Measurements from ENCODE around the gene ARL11.
"Not testable (repeated sequence)": the region's sequence is repeated elsewhere in the genome, so short reads cannot be mapped to it uniquely, and the experiment has no call there.

Gene ARL11

DNA sequence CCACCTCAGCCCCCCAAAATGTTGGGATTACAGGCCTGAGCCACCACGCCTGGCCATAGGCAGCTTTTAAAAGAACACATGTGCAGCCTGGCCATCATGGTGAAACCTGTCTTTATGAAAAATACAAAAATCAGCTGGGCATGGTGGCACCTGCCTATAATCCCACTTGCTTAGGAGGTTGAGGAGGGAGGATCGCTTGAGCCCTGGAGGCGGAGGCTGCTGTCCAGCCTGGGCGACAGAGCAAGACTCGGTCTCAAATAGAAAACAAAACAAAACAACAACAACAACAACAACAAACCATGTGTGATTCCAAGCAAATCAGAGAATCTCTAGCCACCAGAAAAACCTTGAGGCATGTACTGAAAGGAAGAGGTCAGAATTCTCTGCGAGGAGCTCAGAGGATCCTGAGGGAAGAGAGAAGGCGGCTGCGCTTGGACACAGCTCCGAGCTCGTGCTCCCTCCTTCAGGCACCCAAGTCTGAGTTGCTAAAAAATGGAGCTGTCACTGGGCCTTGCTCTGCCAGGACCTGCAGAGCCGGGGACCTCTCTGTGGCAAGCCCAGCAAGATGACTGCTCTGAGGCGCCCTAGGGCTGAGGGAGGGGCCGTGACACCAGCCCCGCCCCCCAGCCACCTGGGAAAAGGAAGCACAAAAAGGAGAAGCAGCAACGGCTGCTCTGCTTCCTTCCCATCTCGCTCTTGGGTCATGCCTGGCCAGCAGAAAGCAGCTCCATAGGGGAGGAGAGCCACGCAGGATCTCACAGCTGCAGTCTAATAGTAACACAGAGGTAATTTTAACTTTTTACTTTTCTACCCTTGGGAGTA, at the start of gene ARL11:
TSS of gene ARL11 (plus strand) at position 677 of the 822 bp plus-strand sequence. CDS start 1,941 bp downstream, outside the sequence.
- Mint-ChIP-seq H3K4me1 (peaks cover 15 to 40% of the 10 kb centered on the region in 2 donors), H3K27me3 (no peaks in the 10 kb centered on the region), H3K36me3 (peaks cover 16 to 23% of the 10 kb centered on the region in 2 donors), H3K9me3 (no peaks in the 10 kb centered on the region), H3K4me3 (peak within 1 kb of the TSS; percentile 93 to 99), H3K27ac (peak within 1 kb of the TSS; percentile 98)
- DNase-seq: peak; percentile 83
- ATAC-seq (replicated peaks): peak; percentile 98 to 99

DNA sequence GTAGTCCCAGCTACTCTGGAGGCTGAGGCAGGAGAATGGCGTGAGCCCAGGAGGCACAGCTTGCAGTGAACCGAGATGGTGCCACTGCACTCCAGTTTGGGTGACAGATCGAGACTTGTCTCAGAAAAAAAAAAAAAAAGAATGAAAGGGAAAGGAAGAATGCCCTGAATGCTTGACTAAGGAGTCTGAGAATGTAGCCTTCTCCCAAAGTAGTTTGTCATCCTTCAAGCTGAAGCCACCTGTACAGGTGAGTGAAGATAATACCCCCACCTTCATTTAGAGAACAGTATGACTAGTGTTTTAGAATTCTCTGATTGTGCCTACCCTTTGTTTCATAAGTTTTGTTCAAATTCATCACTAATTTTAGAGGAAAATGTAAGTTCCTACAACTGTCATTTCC, 48.8 kb upstream of the ARL11 start:
- ATAC-seq (replicated peaks) (no peak), DNase-seq (no peak)
- H3K27ac Mint-ChIP-seq: no peak overlapping the region
- H3K27me3 Mint-ChIP-seq: no peaks in the 10 kb centered on the region
- H3K4me1 Mint-ChIP-seq: peaks cover 14 to 45% of the 10 kb centered on the region in 2 donors
- no peak overlapping the region for H3K4me3 Mint-ChIP-seq
- H3K36me3 Mint-ChIP-seq: peaks cover 22 to 44% of the 10 kb centered on the region in 2 donors
- H3K9me3 Mint-ChIP-seq: no peaks in the 10 kb centered on the region

DNA sequence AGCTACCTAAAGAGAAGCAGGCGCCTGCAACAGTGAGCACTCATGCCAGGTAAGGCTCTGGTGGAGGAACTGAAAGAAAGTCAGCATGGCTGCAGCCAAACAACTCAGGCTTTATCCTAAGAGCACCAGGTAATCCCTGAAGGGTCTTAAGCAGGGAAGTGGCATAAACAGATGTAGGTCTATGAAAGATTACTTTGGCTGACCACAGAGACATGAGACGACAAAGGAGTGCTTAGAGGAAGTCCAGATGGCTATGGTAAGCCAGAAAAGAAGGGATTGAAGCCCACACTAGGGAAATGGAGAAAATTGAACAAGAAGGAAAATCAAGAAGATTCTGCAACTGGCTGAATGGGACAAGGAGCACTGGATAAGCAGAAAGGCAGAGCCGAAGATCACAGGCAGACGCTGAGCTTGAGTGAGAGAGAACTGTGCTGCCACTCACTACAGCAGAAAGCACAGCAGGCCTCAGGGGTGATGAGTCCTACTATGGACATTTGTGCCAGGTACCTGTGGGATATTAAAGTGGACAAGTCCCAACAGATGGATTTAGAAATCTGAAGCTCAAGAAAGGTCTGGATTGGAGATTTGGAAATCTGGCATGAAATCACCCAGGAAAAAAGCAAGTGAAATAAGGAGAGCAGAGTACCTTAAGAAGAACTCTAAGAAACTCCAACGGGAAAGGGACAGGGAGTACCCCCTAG, 47.2 kb upstream of the ARL11 start:
- Mint-ChIP-seq H3K4me3 (no peak overlapping the region), H3K36me3 (peaks cover 19 to 35% of the 10 kb centered on the region in 2 donors), H3K4me1 (peaks cover 14 to 37% of the 10 kb centered on the region in 2 donors), H3K27me3 (no peaks in the 10 kb centered on the region), H3K27ac (peak overlapping the region; percentile 49), H3K9me3 (no peaks in the 10 kb centered on the region)
- no peak for ATAC-seq (replicated peaks)
- DNase-seq: no peak

DNA sequence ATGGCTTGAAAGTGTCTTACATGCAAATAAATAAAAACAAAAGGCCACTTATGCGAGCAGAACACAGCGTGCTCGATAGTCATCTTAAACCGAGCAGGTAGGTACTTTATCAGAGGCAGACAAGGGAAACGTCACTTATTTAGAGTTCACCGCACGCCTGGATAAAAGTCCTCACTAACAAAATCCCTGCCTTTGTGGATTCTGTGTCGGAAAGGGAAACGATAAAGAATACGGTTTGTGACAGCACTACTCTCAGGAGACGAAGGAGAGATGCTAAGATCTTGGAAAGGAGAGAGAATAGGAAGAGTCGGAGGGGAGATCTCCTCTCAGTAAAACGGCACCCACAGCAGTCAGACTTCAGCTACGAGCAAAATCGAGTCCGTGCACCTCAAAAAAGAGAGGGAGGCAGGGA, 43.5 kb upstream of the ARL11 start:
- DNase-seq (no peak), ATAC-seq (replicated peaks) (peak; percentile 14 to 17)

DNA sequence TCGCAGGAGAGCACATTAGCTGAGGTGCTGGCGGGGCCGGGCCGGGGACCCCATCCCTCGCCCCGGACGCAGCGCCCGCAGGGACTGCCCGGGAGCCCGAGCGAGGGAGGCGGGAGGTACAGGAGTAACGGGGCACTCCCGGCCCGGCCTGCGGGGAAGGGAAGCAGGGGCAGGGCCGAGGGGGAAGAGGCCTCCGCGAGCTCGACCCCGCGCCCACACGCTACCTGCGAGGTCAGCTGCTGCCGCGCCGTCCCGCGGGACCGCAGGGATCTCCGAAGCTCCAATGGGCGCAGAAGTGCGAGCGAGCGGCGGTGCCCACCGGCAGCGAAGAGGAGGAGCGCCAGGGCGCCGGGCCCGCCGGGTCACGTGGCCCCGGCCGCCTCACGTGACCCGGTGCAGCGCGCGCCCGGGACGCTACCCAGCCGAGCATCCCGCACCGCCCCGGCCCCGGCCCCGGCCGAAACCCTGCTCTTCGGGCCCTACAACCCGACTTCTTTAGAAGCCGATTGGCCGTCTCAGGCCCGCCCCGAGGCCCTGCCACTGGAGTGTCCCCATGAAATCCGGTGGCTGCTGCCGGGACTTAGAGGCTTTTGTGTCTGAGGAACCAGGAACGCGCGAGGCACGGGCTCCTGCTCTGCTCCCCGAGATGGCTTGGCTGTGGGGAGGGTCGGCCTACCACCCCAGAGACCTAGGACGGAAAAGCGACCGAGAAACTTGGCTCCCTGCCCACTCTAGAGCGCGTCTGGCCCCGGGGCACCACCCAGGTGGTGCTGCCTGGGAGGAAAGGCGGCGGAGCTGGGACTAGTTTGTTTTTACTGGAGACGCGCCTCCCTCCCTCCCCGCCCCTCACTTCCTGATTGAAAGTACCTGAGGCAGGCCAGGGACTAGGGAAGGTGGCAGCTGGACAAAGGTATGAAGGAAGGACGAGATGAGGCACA, 42.8 kb upstream of the ARL11 start, which contains the start of gene RCBTB1:
TSS of gene RCBTB1 (minus strand) at position 339 of the 938 bp plus-strand sequence. CDS start 18,279 bp downstream, outside the sequence.
- peak within 1 kb of the TSS; percentile 93 to 99 for H3K4me3 Mint-ChIP-seq
- H3K27ac Mint-ChIP-seq: peak within 1 kb of the TSS; percentile 95
- no peaks in the 10 kb centered on the region for H3K9me3 Mint-ChIP-seq
- peaks cover 16 to 22% of the 10 kb centered on the region in 2 donors for H3K36me3 Mint-ChIP-seq
- H3K27me3 Mint-ChIP-seq: no peaks in the 10 kb centered on the region
- ATAC-seq (replicated peaks): peak; percentile 94 to 97
- peak; percentile 64 for DNase-seq
- H3K4me1 Mint-ChIP-seq: peaks cover 13 to 32% of the 10 kb centered on the region in 2 donors

More for the DNA sequence above, 43.5 kb upstream of the ARL11 start:
- peak overlapping the region; percentile 93 to 99 for H3K4me3 Mint-ChIP-seq
- H3K27me3 Mint-ChIP-seq: no peaks in the 10 kb centered on the region
- peaks cover 14 to 37% of the 10 kb centered on the region in 2 donors for H3K4me1 Mint-ChIP-seq
- H3K36me3 Mint-ChIP-seq: peaks cover 19 to 27% of the 10 kb centered on the region in 2 donors
- H3K9me3 Mint-ChIP-seq: no peaks in the 10 kb centered on the region
- peak overlapping the region; percentile 91 for H3K27ac Mint-ChIP-seq

DNA sequence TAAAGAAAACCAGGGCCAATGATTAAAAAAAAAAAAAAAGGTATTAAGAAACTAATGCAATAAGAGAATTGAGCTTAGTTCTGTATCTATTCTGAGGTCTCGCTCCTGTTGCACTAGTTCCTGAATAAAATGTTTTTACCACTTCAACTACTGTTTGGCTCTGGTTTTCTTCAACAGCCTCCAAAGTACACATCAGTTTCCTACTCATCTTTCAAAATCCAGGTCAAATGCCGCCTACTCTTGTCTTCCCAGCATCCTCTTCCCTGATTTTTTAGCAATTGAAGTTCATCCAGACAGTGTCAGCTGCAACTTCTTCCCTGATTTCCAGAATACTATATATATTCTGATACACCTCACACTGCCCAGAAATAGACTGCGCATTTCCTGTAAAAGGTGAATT, 41.6 kb upstream of the ARL11 start:
- Mint-ChIP-seq H3K9me3 (no peaks in the 10 kb centered on the region), H3K4me1 (peaks cover 3 to 19% of the 10 kb centered on the region in 2 donors), H3K4me3 (peak overlapping the region; percentile 93 to 99), H3K27me3 (no peaks in the 10 kb centered on the region), H3K36me3 (peaks cover 9 to 13% of the 10 kb centered on the region in 2 donors), H3K27ac (no peak overlapping the region)
- DNase-seq (no peak), ATAC-seq (replicated peaks) (no peak)

DNA sequence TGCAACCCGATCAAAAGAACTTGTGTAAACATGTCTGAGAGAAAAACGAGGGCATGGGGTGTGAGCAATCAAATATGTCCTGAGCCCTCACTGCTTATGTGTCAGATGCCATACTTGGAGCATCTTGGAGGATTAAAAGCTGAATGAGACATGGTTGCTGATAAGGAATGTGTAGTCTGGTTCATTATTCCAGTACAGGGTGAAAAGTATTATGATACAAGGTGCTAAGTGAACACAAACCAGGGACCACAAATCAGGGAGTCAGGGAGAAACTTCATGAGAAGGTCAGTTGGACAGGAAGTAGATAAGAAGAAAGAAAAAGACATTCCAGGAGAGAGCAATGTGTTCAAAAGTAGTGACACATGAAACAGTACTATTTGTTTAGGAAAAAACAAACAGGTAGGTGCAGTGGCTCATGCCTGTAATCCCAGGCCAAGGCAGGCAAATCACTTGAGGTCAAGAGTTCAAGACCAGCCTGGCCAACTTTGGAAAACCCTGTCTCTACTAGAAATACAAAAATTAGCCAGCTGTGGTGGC, 40.9 kb upstream of the ARL11 start:
- Mint-ChIP-seq H3K27ac (no peak overlapping the region), H3K4me1 (peaks cover 0 to 17% of the 10 kb centered on the region in 2 donors), H3K4me3 (no peak overlapping the region), H3K27me3 (no peaks in the 10 kb centered on the region), H3K36me3 (peaks cover 6 to 10% of the 10 kb centered on the region in 2 donors), H3K9me3 (no peaks in the 10 kb centered on the region)
- ATAC-seq (replicated peaks) (no peak), DNase-seq (no peak)

DNA sequence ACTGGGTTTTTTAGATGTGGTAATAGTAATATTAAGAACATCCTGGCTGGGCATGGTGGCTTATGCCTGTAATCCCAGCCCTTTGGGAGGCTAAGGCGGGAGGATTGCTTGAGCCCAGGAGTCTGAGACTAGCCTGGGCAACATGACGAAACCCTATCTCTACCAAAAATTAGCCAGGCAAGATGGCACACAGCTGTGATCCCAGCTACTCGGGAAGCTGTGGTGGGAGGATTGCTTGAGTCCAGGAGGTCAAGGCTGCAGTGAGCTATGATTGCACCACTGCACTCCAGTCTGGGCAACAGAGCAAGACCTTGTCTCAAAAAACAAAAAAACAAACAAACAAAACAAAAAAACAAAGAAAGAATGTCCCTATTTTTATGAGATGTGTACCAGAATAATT, 37.6 kb upstream of the ARL11 start:
- not testable (repeated sequence) for H3K4me3 Mint-ChIP-seq; H3K27ac Mint-ChIP-seq; H3K36me3 Mint-ChIP-seq; DNase-seq; H3K27me3 Mint-ChIP-seq; H3K9me3 Mint-ChIP-seq; H3K4me1 Mint-ChIP-seq; ATAC-seq (replicated peaks)

DNA sequence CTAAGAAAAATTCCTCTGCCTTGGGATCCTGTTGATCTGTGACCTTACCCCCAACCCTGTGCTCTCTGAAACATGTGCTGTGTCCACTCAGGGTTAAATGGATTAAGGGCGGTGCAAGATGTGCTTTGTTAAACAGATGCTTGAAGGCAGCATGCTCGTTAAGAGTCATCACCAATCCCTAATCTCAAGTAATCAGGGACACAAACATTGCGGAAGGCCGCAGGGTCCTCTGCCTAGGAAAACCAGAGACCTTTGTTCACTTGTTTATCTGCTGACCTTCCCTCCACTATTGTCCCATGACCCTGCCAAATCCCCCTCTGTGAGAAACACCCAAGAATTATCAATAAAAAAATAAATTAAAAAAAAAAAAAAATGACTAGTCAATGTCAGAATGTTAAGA, 34.4 kb upstream of the ARL11 start:
- not testable (repeated sequence) for H3K27ac Mint-ChIP-seq; H3K36me3 Mint-ChIP-seq; DNase-seq; H3K4me3 Mint-ChIP-seq; H3K9me3 Mint-ChIP-seq; H3K4me1 Mint-ChIP-seq; ATAC-seq (replicated peaks); H3K27me3 Mint-ChIP-seq

DNA sequence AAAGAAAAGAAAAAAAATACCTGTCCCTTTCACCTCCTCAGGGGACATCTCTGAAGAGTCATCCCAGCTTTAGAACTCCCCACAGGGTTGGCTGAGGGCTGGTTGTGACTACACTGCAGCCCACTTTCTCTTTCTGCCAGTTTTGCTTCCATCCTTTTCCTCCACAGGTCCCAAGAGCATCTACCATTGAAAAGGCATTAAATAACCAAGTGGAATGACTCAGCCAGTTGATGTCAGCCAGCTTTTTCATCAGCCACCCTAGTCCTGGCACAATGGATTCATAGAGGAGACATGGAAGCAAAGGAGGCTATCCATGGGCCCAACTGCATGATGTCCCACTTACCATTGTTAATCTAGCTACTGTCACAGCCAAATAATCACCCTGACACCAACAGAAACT, 33.7 kb upstream of the ARL11 start:
- H3K27me3 Mint-ChIP-seq: no peaks in the 10 kb centered on the region
- H3K4me1 Mint-ChIP-seq: peaks cover 0 to 8% of the 10 kb centered on the region in 2 donors
- no peak overlapping the region for H3K4me3 Mint-ChIP-seq
- H3K9me3 Mint-ChIP-seq: peaks cover 0 to 2% of the 10 kb centered on the region in 2 donors
- H3K36me3 Mint-ChIP-seq: no peaks in the 10 kb centered on the region
- H3K27ac Mint-ChIP-seq: no peak overlapping the region
- no peak for ATAC-seq (replicated peaks)
- no peak for DNase-seq

DNA sequence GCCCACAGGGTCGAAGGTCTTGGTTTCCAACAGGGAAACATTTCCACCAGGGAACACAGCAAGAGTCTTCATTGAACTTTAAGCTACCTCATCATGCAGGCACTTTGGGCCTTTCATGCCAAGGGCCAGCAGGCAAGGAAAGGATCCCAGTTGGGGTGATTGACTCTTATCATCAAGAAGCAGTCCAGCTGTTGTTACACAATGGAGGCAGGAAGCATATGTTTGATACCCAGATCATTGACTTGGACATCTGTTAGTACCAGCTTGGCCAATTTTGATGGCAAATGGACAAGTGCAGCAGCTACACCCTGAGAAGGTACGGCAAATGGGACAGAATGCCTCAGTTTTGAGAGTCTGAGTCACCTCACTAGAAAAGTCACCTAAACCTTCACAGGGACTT, 32.1 kb upstream of the ARL11 start:
- H3K4me3 Mint-ChIP-seq: no peak overlapping the region
- no peak overlapping the region for H3K27ac Mint-ChIP-seq
- peaks cover 0 to 2% of the 10 kb centered on the region in 2 donors for H3K9me3 Mint-ChIP-seq
- no peaks in the 10 kb centered on the region for H3K36me3 Mint-ChIP-seq
- ATAC-seq (replicated peaks): no peak
- peaks cover 0 to 8% of the 10 kb centered on the region in 2 donors for H3K4me1 Mint-ChIP-seq
- DNase-seq: no peak
- no peaks in the 10 kb centered on the region for H3K27me3 Mint-ChIP-seq

DNA sequence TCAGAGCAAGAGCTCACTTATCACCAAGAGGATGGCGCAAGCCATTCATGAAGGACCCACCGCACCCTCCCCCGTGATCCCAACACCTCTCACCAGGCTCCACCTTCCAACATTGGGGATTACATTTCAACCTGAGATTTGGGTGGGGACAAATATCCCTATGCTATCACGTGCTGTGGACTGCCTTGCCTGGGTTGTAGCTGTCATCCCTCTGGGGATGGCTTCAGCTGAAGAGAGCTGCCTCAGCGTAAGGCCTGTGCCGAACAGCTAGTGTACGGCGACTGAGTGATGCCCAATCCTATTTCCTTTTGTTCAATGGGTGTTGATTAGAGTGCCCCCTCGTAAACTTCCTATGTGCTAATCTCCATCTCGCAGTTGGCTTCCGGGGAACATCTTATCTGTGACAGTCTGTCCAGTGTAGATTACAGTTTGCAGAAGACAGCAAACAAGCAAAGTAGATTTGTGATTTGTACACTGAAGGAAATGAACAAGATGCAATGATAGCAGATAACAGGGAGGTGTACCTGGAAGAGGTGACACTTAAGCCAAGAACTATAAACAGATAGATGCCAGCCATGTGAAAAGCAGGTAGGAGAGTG, 31.2 kb upstream of the ARL11 start:
- ATAC-seq (replicated peaks): no peak
- no peak for DNase-seq
- Mint-ChIP-seq H3K4me1 (peaks cover 0 to 8% of the 10 kb centered on the region in 2 donors), H3K4me3 (no peak overlapping the region), H3K36me3 (no peaks in the 10 kb centered on the region), H3K9me3 (peaks cover 0 to 2% of the 10 kb centered on the region in 2 donors), H3K27ac (no peak overlapping the region), H3K27me3 (no peaks in the 10 kb centered on the region)

DNA sequence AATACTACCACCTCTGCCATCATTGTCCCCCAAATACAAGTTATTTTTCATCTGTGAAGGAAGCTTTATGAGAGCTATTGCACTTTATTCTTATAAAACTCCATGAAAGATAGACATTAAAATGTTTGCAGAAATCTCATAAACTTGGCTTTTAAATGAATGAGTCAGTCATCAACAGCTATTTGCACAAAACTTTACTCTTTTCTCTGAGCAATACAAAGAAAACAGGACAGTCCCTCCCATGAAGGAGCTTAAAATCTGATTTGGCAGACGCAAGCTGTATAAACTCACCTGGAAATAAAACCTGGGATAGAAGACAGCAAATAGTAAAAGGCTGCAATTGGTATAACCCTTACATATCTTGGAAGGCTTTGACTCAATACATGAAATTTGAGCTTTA, 26.3 kb upstream of the ARL11 start:
- Mint-ChIP-seq H3K9me3 (no peaks in the 10 kb centered on the region), H3K27me3 (no peaks in the 10 kb centered on the region), H3K36me3 (no peaks in the 10 kb centered on the region), H3K27ac (no peak overlapping the region), H3K4me1 (peaks cover 4 to 15% of the 10 kb centered on the region in 2 donors), H3K4me3 (no peak overlapping the region)
- no peak for DNase-seq
- ATAC-seq (replicated peaks): no peak
